Activated naive CD4-positive, alpha-beta T cell treated with anti-CD3 and anti-CD28 coated beads, Interleukin-2, amount 10 ng/mL, durations not matched to agents 7 days and 5 days (primary cell): ENCODE data around the gene TEX10.

ENCODE experiments used
- CTCF ChIA-PET: fragments of 350-600 bp; sonication (Branson Sonifier 250); formaldehyde crosslinking; loops from one replicate; lab custom pipeline; 2021; ENCODE audit warnings: antibody characterized with exemption; lab: Charles Lee
- DNase-seq: peaks from one replicate; pipeline ENCODE4 v3.0.0-alpha.2; 2020
- H3K27ac Mint-ChIP-seq: one replicate; pipeline ENCODE4 v1.8.0; 2021; ENCODE audit warnings: mild to moderate bottlenecking, moderate library complexity, mixed read lengths
- H3K27me3 Mint-ChIP-seq: one replicate; pipeline ENCODE4 v1.8.0; 2021; ENCODE audit warnings: mild to moderate bottlenecking, mixed read lengths
- H3K36me3 Mint-ChIP-seq: one replicate; pipeline ENCODE4 v1.8.0; 2021; ENCODE audit warnings: mixed read lengths
- H3K4me1 Mint-ChIP-seq: one replicate; pipeline ENCODE4 v1.8.0; 2021; ENCODE audit warnings: mixed read lengths
- H3K4me3 Mint-ChIP-seq: one replicate; pipeline ENCODE4 v1.8.0; 2021; ENCODE audit warnings: mild to moderate bottlenecking, moderate library complexity, mixed read lengths
- H3K9me3 Mint-ChIP-seq: one replicate; pipeline ENCODE4 v1.8.0; 2021; ENCODE audit warnings: mixed read lengths

Gene TEX10

DNA sequence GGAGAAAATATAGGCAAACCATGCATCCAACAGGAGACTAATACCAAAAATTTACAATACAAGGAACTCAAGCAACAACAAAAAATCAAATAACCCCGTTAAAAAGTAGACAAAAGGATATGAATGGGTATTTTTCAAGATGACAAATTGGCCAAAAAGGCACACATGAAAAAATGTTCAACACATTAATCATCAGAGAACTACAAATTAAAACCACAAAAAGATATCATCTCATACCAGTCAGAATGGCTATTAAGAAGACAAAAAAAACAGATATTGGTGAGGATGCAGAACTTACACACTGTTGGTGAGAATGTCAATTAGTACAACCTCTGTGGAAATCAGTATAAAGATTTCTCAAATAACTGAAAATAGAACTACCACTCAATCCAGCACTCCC lies 35.0 kb downstream of the TEX10 start:
- DNase-seq = no peak
- Mint-ChIP-seq H3K27ac (no peak overlapping the region), H3K36me3 (peaks cover 47% of the 10 kb centered on the region), H3K27me3 (no peaks in the 10 kb centered on the region), H3K9me3 (peaks cover 2% of the 10 kb centered on the region), H3K4me3 (no peak overlapping the region), H3K4me1 (no peaks in the 10 kb centered on the region)
- CTCF ChIA-PET = no interaction called here

GRCh38 chr9:100315561-100315960 lies 37.2 kb downstream of the TEX10 start:
- CTCF ChIA-PET = interaction anchor here (1.6 kb wide), 1 partner anchor 9 kb away, joined by 4 read pairs; no protein-coding TSS in a partner anchor
- H3K4me3 Mint-ChIP-seq = no peak overlapping the region
- H3K27me3 Mint-ChIP-seq = no peaks in the 10 kb centered on the region
- peaks cover 2% of the 10 kb centered on the region for H3K9me3 Mint-ChIP-seq
- no peak for DNase-seq
- H3K27ac Mint-ChIP-seq = no peak overlapping the region
- no peaks in the 10 kb centered on the region for H3K4me1 Mint-ChIP-seq
- peaks cover 64% of the 10 kb centered on the region for H3K36me3 Mint-ChIP-seq

DNA sequence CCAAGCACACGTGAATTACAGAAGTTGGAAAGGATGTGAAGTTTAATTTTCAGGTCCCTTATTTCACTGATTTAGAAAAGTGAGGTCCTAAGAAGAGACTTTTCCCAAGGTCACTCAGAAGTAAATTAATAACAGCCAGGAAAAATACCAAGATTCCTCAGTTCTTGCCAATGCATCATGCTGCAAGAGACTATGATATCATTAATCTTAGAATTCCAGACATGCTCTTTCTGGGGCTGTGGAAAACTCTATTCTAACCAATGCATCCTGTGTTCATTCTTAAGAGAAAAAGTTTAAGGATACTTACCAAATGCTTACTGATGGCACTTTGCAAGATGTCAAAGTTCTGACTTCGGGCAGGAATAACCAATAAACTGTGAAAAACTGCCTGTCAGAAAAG lies 42.8 kb downstream of the TEX10 start:
- Mint-ChIP-seq H3K27ac (no peak overlapping the region), H3K4me1 (no peaks in the 10 kb centered on the region), H3K9me3 (no peaks in the 10 kb centered on the region), H3K27me3 (no peaks in the 10 kb centered on the region), H3K4me3 (no peak overlapping the region), H3K36me3 (peaks cover 67% of the 10 kb centered on the region)
- CTCF ChIA-PET = no interaction called here
- DNase-seq = no peak

DNA sequence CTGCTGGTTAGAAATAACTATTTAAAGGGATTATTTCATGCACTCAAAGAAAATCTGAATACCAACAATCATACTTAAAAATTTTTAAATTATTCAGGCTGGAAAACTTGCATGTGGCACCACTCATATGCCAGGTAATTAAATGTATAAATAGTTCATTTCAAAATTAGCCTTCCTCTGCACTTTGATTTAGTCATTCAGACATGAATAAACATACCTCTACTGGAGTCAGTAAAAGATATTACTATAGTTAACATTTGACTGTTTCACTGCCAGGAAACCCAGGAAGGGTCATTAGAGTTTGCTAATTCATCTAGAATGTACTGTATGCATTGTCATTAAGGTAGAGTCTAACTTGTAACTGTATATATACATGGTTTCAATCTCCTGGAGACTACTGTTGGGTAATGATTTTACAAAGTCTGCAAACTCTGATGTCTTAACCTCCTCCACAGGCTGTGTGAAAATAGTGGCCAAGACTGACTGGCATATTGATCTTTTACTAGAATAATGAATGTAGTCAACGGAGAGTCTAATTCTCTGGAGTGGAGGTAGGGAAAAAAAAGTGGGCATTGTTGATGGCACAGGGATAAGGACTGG lies 43.7 kb downstream of the TEX10 start:
- DNase-seq = no peak
- CTCF ChIA-PET = no interaction called here
- Mint-ChIP-seq H3K27me3 (no peaks in the 10 kb centered on the region), H3K27ac (no peak overlapping the region), H3K4me1 (no peaks in the 10 kb centered on the region), H3K4me3 (no peak overlapping the region), H3K9me3 (no peaks in the 10 kb centered on the region), H3K36me3 (peaks cover 67% of the 10 kb centered on the region)

DNA sequence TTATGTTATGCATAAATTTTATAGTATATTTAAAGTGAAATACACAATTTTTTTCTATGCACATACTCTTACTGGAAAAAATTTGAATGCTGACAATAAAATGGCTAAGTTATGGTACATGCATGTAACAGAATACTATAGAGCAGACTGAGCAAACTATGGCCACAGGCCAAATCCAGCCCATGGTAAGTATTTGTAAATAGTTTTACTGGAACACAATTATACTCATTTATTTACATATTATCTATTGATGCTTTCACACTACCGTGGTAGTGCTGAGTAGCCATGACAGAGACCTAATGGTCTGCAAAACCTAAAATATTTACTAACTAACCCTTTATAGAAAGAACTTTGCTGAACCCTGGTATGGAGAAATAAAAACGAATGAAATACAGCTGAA lies 45.7 kb downstream of the TEX10 start:
- CTCF ChIA-PET = no interaction called here
- Mint-ChIP-seq H3K4me1 (no peaks in the 10 kb centered on the region), H3K4me3 (no peak overlapping the region), H3K36me3 (peaks cover 71% of the 10 kb centered on the region), H3K27me3 (no peaks in the 10 kb centered on the region), H3K9me3 (no peaks in the 10 kb centered on the region), H3K27ac (no peak overlapping the region)
- no peak for DNase-seq

DNA sequence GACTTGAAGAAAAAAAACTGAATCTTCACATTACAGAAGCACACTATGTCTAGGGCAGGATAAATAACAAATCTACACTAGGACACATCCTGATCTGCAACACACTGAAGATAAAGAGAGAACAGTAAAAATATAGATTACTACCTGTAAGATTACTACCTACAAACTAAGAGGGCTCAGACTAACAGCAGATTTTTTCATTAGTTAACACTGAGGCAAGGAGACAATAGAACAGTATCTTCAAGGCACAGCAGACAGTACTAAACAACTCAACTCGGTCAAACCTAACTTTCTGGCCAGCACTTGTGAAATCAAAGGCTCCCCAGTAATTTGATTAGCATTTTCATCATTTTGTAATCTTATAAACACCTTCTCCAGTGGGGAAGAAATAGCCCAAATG lies 46.5 kb downstream of the TEX10 start:
- H3K27me3 Mint-ChIP-seq = no peaks in the 10 kb centered on the region

DNA sequence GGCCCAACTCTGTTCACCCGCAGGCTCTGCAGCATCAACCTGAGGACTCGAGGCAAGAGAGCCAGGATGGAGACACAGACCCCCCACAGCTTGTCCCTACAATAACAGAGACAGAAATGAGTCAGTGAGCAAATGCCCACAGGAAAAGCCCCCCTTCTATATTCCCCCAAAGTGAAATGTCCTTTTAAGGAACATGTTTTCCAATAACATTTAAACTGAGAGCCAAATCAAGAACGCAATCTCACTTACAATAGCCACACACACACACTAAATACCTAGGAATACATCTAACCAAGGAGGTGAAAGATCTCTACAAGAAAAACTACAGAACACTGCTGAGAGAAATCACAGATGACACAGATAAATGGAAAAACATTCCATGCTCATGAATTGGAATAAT lies 49.0 kb downstream of the TEX10 start:
- H3K9me3 Mint-ChIP-seq = no peaks in the 10 kb centered on the region
- no peak for DNase-seq
- no peaks in the 10 kb centered on the region for H3K27me3 Mint-ChIP-seq
- no peak overlapping the region for H3K27ac Mint-ChIP-seq
- no peaks in the 10 kb centered on the region for H3K4me1 Mint-ChIP-seq
- CTCF ChIA-PET = no interaction called here
- peaks cover 50% of the 10 kb centered on the region for H3K36me3 Mint-ChIP-seq
- no peak overlapping the region for H3K4me3 Mint-ChIP-seq

More for the DNA sequence above, 46.5 kb downstream of the TEX10 start:
- Mint-ChIP-seq H3K4me1 (no peaks in the 10 kb centered on the region), H3K9me3 (no peaks in the 10 kb centered on the region), H3K36me3 (peaks cover 69% of the 10 kb centered on the region), H3K4me3 (no peak overlapping the region), H3K27ac (no peak overlapping the region)
- DNase-seq = no peak
- CTCF ChIA-PET = no interaction called here

GRCh38 chr9:100298378-100298777 lies 54.4 kb downstream of the TEX10 start:
- no peak for DNase-seq
- H3K9me3 Mint-ChIP-seq = no peaks in the 10 kb centered on the region
- H3K27ac Mint-ChIP-seq = no peak overlapping the region
- peaks cover 28% of the 10 kb centered on the region for H3K36me3 Mint-ChIP-seq
- CTCF ChIA-PET = no interaction called here
- no peaks in the 10 kb centered on the region for H3K27me3 Mint-ChIP-seq
- no peaks in the 10 kb centered on the region for H3K4me1 Mint-ChIP-seq
- H3K4me3 Mint-ChIP-seq = no peak overlapping the region

GRCh38 chr9:100296407-100296806 lies 56.3 kb downstream of the TEX10 start:
- H3K27ac Mint-ChIP-seq = no peak overlapping the region
- peaks cover 29% of the 10 kb centered on the region for H3K36me3 Mint-ChIP-seq
- no peak for DNase-seq
- no peaks in the 10 kb centered on the region for H3K27me3 Mint-ChIP-seq
- CTCF ChIA-PET = interaction anchor here (0.6 to 1.6 kb wide), 2 partner anchors 26 to 1065 kb away, joined by 3 to 5 read pairs; no protein-coding TSS in a partner anchor
- no peak overlapping the region for H3K4me3 Mint-ChIP-seq
- H3K4me1 Mint-ChIP-seq = no peaks in the 10 kb centered on the region
- no peaks in the 10 kb centered on the region for H3K9me3 Mint-ChIP-seq

DNA sequence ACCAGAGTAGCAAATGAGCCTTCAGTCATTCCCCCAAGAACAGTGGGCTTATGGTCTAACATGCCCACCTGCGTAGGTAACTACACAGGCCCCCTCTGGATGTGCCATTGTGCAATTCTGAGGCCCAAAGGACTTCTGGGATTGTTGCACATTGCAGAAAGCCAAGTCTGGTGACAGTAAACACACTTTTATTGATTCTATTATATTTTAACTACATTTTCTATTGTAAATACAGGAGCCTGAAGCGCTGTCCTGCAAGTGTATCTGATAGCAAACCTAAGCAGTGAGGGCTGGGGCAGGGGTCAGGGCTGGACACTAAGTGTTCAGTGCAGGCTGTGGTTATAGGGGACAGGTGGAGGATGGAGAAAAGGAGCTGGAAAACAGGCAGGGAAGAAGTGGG lies 57.5 kb downstream of the TEX10 start:
- H3K4me3 Mint-ChIP-seq = no peak overlapping the region
- no peaks in the 10 kb centered on the region for H3K4me1 Mint-ChIP-seq
- CTCF ChIA-PET = interaction anchor here (0.9 to 1.6 kb wide), 2 partner anchors 31 to 1064 kb away, joined by 3 read pairs; no protein-coding TSS in a partner anchor
- no peak overlapping the region for H3K27ac Mint-ChIP-seq
- no peaks in the 10 kb centered on the region for H3K9me3 Mint-ChIP-seq
- no peaks in the 10 kb centered on the region for H3K27me3 Mint-ChIP-seq
- peaks cover 29% of the 10 kb centered on the region for H3K36me3 Mint-ChIP-seq
- no peak for DNase-seq

DNA sequence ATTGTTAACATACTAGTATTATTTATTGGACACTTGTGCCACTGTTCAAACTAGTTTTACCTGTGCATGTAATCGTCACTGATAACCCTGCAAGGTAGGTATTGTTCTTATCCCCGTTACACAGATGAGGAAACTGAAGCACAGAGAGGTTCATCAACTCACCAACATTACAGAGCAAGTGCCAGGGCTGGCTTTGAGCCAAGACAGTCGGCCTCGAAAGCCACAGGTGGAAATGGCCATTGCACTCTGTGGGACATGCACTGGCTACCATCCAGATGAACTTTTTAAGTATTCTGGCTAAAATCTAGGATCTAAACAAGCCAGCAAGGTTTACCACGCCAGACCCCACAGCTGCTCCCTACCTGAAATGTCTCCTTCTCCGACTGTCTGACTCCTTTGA lies 57.9 kb downstream of the TEX10 start:
- CTCF ChIA-PET = no interaction called here
- H3K9me3 Mint-ChIP-seq = no peaks in the 10 kb centered on the region
- peaks cover 31% of the 10 kb centered on the region for H3K36me3 Mint-ChIP-seq
- H3K4me1 Mint-ChIP-seq = no peaks in the 10 kb centered on the region
- no peaks in the 10 kb centered on the region for H3K27me3 Mint-ChIP-seq
- H3K4me3 Mint-ChIP-seq = no peak overlapping the region
- DNase-seq = no peak
- H3K27ac Mint-ChIP-seq = no peak overlapping the region

DNA sequence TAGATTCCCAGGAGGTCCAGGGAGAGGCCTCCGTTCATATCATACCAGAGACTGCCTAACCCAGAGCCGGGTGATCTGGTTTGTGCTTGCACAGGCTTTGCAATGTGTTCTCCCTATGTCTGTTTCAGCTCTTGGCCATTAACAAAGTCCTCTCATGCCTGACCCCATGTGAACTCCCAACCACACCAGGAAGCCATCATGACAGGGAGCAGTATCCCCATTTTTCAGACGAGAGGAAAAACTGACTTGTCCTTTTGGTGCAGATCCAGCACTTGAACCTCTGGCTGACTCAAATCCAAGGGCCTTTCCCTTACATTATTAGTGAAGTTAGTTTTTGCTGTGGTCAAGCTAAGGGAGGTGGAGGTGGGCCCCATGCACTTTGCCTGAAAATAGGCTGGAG lies 58.4 kb downstream of the TEX10 start:
- Mint-ChIP-seq H3K27ac (no peak overlapping the region), H3K4me3 (no peak overlapping the region), H3K4me1 (no peaks in the 10 kb centered on the region), H3K36me3 (peaks cover 36% of the 10 kb centered on the region), H3K27me3 (no peaks in the 10 kb centered on the region), H3K9me3 (no peaks in the 10 kb centered on the region)
- DNase-seq = no peak
- CTCF ChIA-PET = no interaction called here

DNA sequence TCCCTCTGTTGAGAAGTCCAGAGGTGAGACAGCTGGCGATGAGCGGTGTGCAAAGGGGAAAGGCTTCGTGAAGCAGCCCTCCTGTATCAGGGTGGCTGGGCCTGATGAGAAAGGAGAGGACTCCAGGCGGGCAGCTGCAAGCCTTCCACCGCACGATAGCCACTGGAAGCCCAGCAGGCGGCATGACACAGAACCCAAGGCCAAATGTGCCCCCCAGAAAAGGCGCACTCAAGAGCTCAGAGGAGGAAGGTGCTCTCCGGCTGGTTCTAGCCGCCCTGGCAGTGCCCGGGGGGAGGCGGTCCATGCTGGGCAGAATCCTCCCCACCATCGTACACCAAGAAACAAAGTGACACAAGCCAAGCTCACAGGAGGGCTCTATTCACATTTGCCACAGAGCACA lies 60.3 kb downstream of the TEX10 start:
- Mint-ChIP-seq H3K27me3 (no peaks in the 10 kb centered on the region), H3K36me3 (peaks cover 47% of the 10 kb centered on the region), H3K4me3 (no peak overlapping the region), H3K27ac (no peak overlapping the region), H3K9me3 (no peaks in the 10 kb centered on the region), H3K4me1 (no peaks in the 10 kb centered on the region)
- CTCF ChIA-PET = no interaction called here
- DNase-seq = no peak

DNA sequence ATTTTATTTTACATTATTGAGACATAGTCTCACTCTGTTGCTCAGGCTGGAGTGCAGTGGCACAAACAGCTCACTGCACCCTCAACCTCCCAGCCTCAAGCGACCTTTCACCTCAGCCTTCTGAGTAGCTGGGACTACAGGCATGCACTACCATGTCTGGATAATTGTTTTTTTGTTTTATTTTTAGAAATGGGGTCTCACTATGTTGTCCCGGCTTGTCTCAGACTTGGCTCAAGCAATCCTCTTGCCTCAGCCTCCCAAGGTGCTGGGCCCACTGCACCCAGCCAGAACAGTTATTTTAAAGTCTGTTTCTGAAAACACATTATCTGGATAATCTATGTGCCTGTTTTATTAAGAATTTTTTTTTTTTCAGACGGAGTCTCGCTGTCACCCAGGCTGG lies 62.0 kb downstream of the TEX10 start:
- no peak for DNase-seq
- Mint-ChIP-seq H3K9me3 (peaks cover 4% of the 10 kb centered on the region), H3K27me3 (no peaks in the 10 kb centered on the region), H3K27ac (no peak overlapping the region), H3K4me1 (no peaks in the 10 kb centered on the region), H3K4me3 (no peak overlapping the region), H3K36me3 (peaks cover 56% of the 10 kb centered on the region)
- CTCF ChIA-PET = no interaction called here

DNA sequence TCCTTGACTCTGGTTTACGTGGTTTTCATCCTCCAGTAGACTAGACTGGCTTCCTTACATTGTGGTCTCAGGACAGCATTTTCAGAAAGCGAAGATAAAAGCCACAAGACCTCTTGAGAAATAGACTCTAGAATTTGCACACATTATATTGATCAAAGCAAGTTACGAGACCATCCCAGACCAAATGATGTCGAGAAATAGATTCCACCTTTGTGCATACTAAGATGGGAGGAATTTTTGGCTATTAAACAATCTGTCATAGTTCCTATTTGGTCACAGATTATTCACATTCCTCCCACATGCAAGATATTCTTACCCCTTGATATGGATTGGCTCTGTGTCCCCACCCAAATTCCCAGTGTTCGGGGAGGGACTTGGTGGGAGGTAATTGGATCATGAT lies 65.6 kb downstream of the TEX10 start:
- Mint-ChIP-seq H3K9me3 (peaks cover 10% of the 10 kb centered on the region), H3K36me3 (peaks cover 62% of the 10 kb centered on the region), H3K4me3 (no peak overlapping the region), H3K27ac (no peak overlapping the region), H3K4me1 (no peaks in the 10 kb centered on the region), H3K27me3 (no peaks in the 10 kb centered on the region)
- CTCF ChIA-PET = no interaction called here
- DNase-seq = no peak
